ENCODE data around the gene LYRM1. TPM values are rescaled to one million over a fixed set of nuclear protein-coding genes. Genes with fewer than 3 reads are reported as not detected.

Gene LYRM1
- total and polyA plus RNA-seq, 2 donors (not counting 1 experiment from before 2014, with no cell fraction given) = 54.9 to 131 TPM

- no peaks in the 10 kb centered on the region for H3K36me3 ChIP-seq (ENCODE audit: control insufficient read depth, insufficient read depth, low read length)
- DNase-seq (ENCODE audit: low read depth in 2 of 2) = no peak
- no peak overlapping the region for H3K9ac ChIP-seq (ENCODE audit: insufficient read depth, low read length)
- no peaks in the 10 kb centered on the region for H3K79me2 ChIP-seq (ENCODE audit: control insufficient read depth, insufficient read depth, low read length)
- H3K27ac ChIP-seq (ENCODE audit: insufficient read depth, low read length) = no peak overlapping the region
- H3K4me1 ChIP-seq (ENCODE audit: control insufficient read depth, extremely low read depth, insufficient read depth, low read length) = peaks cover 19% of the 10 kb centered on the region
- H4K20me1 ChIP-seq (ENCODE audit: control insufficient read depth, extremely low read depth, insufficient read depth, low read length) = no peaks in the 10 kb centered on the region
- H3K4me3 ChIP-seq (replicated peaks in 1 of 4; ENCODE audit: control extremely low read depth in 1 of 4, insufficient read depth in 1 of 4, low read depth in 3 of 4, low read length in 4 of 4) = no peak overlapping the region
- TF ChIP-seq CTCF (conservative IDR thresholded peaks at IDR 0.05 in 1 of 2, IDR thresholded peaks at IDR 0.05 in 1 of 2; ENCODE audit: low read depth in 1 of 2, low read length in 2 of 2) (no peak), EZH2 (IDR thresholded peaks at IDR 0.05; ENCODE audit: low read length, missing control alignments) (no peak)
- H3K4me2 ChIP-seq (ENCODE audit: extremely low read depth, insufficient read depth, low read length) = no peak overlapping the region
- H3K27me3 ChIP-seq (ENCODE audit: control insufficient read depth, insufficient read depth, low read length) = no peaks in the 10 kb centered on the region
- H2AFZ ChIP-seq (ENCODE audit: low read length) = no peak overlapping the region
- no peaks in the 10 kb centered on the region for H3K9me3 ChIP-seq (ENCODE audit: control insufficient read depth, insufficient read depth, low read depth, low read length)
Observed at GRCh38 chr16:20916289-20916688, 15.7 kb downstream of the LYRM1 start.

- Histone ChIP-seq H3K4me1 (ENCODE audit: control insufficient read depth, extremely low read depth, insufficient read depth, low read length) (peaks cover 16% of the 10 kb centered on the region), H2AFZ (ENCODE audit: low read length) (no peak overlapping the region), H3K9ac (ENCODE audit: insufficient read depth, low read length) (no peak overlapping the region), H3K27me3 (ENCODE audit: control insufficient read depth, insufficient read depth, low read length) (no peaks in the 10 kb centered on the region), H3K9me3 (ENCODE audit: control insufficient read depth, insufficient read depth, low read depth, low read length) (no peaks in the 10 kb centered on the region), H3K79me2 (ENCODE audit: control insufficient read depth, insufficient read depth, low read length) (no peaks in the 10 kb centered on the region), H3K36me3 (ENCODE audit: control insufficient read depth, insufficient read depth, low read length) (no peaks in the 10 kb centered on the region), H3K27ac (ENCODE audit: insufficient read depth, low read length) (no peak overlapping the region), H3K4me3 (replicated peaks in 1 of 4; ENCODE audit: control extremely low read depth in 1 of 4, insufficient read depth in 1 of 4, low read depth in 3 of 4, low read length in 4 of 4) (no peak overlapping the region), H4K20me1 (ENCODE audit: control insufficient read depth, extremely low read depth, insufficient read depth, low read length) (no peaks in the 10 kb centered on the region), H3K4me2 (ENCODE audit: extremely low read depth, insufficient read depth, low read length) (no peak overlapping the region)
- TF ChIP-seq EZH2 (IDR thresholded peaks at IDR 0.05; ENCODE audit: low read length, missing control alignments) = no peak
- TF ChIP-seq CTCF (conservative IDR thresholded peaks at IDR 0.05 in 1 of 2, IDR thresholded peaks at IDR 0.05 in 1 of 2; ENCODE audit: low read depth in 1 of 2, low read length in 2 of 2) = no peak
- DNase-seq (ENCODE audit: low read depth in 2 of 2) = no peak
Observed at GRCh38 chr16:20916942-20917341, 16.4 kb downstream of the LYRM1 start.

DNA sequence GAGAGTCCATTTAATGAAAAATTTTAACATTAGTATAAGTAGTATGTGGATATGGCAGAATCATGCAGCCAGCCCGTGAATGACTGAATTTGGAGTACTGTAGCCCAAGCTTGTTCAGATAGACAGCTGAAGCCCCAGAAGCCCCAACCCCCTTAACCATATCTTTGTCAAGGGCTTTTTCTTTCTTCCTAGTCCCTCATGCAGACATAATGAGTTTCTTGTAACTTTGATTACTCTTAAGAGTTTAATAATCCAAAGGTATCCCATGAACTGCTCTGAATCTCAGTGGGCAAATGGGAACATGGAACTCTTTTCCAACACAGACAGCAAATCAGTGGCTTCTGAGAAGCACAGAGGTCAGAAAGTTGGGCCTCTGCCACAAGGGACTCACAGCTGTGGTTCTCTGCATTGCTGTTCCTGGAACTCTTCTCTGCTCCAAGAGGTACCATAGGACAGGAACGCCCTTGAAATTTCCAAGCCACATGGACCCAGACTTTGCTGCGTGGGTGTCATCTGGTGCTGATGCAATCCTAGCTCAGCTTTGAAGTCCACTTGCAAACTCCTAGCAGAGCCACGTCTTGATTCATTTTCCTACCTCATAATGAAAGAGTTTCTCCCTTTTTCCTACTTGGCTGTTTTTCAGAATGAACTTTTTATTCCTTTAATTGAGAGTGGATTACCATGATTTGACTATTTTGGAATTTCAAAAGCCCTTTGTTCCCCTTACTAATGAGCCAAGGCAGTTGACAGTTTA is 18.1 kb downstream of the LYRM1 start:
- Histone ChIP-seq H4K20me1 (ENCODE audit: control insufficient read depth, extremely low read depth, insufficient read depth, low read length) (no peaks in the 10 kb centered on the region), H3K27me3 (ENCODE audit: control insufficient read depth, insufficient read depth, low read length) (no peaks in the 10 kb centered on the region), H3K27ac (ENCODE audit: insufficient read depth, low read length) (peak overlapping the region; percentile 30), H2AFZ (ENCODE audit: low read length) (peak overlapping the region; percentile 28), H3K9me3 (ENCODE audit: control insufficient read depth, insufficient read depth, low read depth, low read length) (no peaks in the 10 kb centered on the region), H3K4me2 (ENCODE audit: extremely low read depth, insufficient read depth, low read length) (peak overlapping the region; percentile 40), H3K4me1 (ENCODE audit: control insufficient read depth, extremely low read depth, insufficient read depth, low read length) (peaks cover 9% of the 10 kb centered on the region), H3K79me2 (ENCODE audit: control insufficient read depth, insufficient read depth, low read length) (no peaks in the 10 kb centered on the region), H3K36me3 (ENCODE audit: control insufficient read depth, insufficient read depth, low read length) (no peaks in the 10 kb centered on the region), H3K4me3 (replicated peaks in 1 of 4; ENCODE audit: control extremely low read depth in 1 of 4, insufficient read depth in 1 of 4, low read depth in 3 of 4, low read length in 4 of 4) (no peak overlapping the region), H3K9ac (ENCODE audit: insufficient read depth, low read length) (no peak overlapping the region)
- TF ChIP-seq CTCF (conservative IDR thresholded peaks at IDR 0.05 in 1 of 2, IDR thresholded peaks at IDR 0.05 in 1 of 2; ENCODE audit: low read depth in 1 of 2, low read length in 2 of 2) = no peak
- no peak for TF ChIP-seq EZH2 (IDR thresholded peaks at IDR 0.05; ENCODE audit: low read length, missing control alignments)
- peak; percentile 81 to 87 for DNase-seq (ENCODE audit: low read depth in 2 of 2)
